Astrocyte of the spinal cord (primary cell): ENCODE data around the gene HMG20A.

ENCODE experiments used
- DNase-seq: peaks from one replicate; pipeline ENCODE4 v3.0.0; 2011; ENCODE audit warnings: low read depth, low spot score
- H3K4me3 ChIP-seq: 2 replicates; pipeline ENCODE4 v1.5.1; 2011; ENCODE audit warnings: low read depth, mild to moderate bottlenecking, low read length, moderate library complexity
- CTCF ChIP-seq: IDR thresholded peaks from 2 replicates; pipeline ENCODE4 v1.5.1; 2012; ENCODE audit warnings: low read depth, mild to moderate bottlenecking, low read length, inconsistent platforms
- in situ Hi-C: cut with HindIII; loops from 2 replicates; pipeline ENCODE4 v1.10.0; 2017; ENCODE audit warnings: low sequenced_read_pairs

HMG20A gene

GRCh38 chr15:77478051-77478450 is 57.4 kb downstream of the HMG20A start:
- TF ChIP-seq CTCF: no peak
- no peak overlapping the region for H3K4me3 ChIP-seq
- in situ Hi-C loops: no loop called here
- no peak for DNase-seq

- no peak for TF ChIP-seq CTCF
- no peak overlapping the region for H3K4me3 ChIP-seq
- no peak for DNase-seq
- in situ Hi-C loops: no loop called here
Measured at GRCh38 chr15:77479015-77479414, 58.3 kb downstream of the HMG20A start.

GRCh38 chr15:77480859-77481633 is 60.4 kb downstream of the HMG20A start:
- in situ Hi-C loops: no loop called here
- no peak for TF ChIP-seq CTCF
- no peak for DNase-seq

GRCh38 chr15:77481670-77482069 is 61.0 kb downstream of the HMG20A start:
- no peak overlapping the region for H3K4me3 ChIP-seq
- in situ Hi-C loops: no loop called here
- no peak for DNase-seq
- no peak for TF ChIP-seq CTCF

More at GRCh38 chr15:77480859-77481633, 60.4 kb downstream of the HMG20A start:
- H3K4me3 ChIP-seq: no peak overlapping the region

- no peak for TF ChIP-seq CTCF
- H3K4me3 ChIP-seq: no peak overlapping the region
- in situ Hi-C loops: no loop called here
- DNase-seq: peak; percentile 85
Measured at GRCh38 chr15:77482570-77482969, 61.9 kb downstream of the HMG20A start.

GRCh38 chr15:77483425-77484140 is 62.9 kb downstream of the HMG20A start:
- no peak overlapping the region for H3K4me3 ChIP-seq
- in situ Hi-C loops: no loop called here
- DNase-seq: peak; percentile 65
- TF ChIP-seq CTCF: no peak
